Measurements from ENCODE around the gene RPTN.

DNA sequence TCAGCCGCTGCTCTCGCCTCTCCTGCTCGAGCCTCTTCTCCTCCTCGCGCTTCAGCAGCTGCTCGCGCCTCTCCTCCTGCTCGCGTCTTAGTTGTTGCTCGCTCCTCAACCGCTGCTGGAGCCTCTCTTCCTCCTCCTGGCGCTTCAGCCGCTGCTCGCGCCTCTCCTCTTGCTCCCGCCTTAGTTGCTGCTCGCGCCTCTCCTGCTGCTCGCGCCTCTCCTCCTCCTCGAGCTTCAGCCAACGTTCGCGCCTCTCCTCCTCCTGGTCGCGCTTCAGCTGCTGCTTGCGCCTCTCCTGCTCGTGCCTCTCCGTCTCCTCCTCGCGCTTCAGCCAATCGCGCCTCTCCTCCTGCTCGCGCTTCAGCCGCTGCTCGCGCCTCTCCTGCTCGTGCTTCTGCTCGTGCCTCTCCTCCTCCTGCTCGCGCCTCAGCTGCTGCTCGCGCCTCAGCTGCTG, 47.5 kb downstream of the RPTN start:
- no peak for TF ChIP-seq GATA1 (IDR thresholded peaks at IDR 0.05; ENCODE audit: low read depth, low read length)
- TF ChIP-seq POLR2A (IDR thresholded peaks at IDR 0.05; ENCODE audit: low read length) = no peak

Measured in erythroblast (primary cell).